HEK293T (cell line): ENCODE measurements around the gene SUPT5H.
A peak's percentile ranks its signal among the peaks of the same experiment; 100 is the strongest.

ENCODE experiments used
- CTCF ChIA-PET: fragments of 350-600 bp; formaldehyde crosslinking; extraction: SDS; loops from one replicate; lab custom pipeline; 2021; ENCODE audit warnings: antibody characterized with exemption, inconsistent platforms; lab: Yijun Ruan, JAX
- POLR2A ChIA-PET: fragments of 350-600 bp; formaldehyde crosslinking; extraction: SDS; loops from one replicate; lab custom pipeline; 2020; ENCODE audit warnings: antibody characterized with exemption, inconsistent platforms; lab: Yijun Ruan, JAX
- DNase-seq: peaks from one replicate; pipeline ENCODE4 v3.0.0; 2012; ENCODE audit warnings: mixed read lengths; ENCODE audit errors: extremely low spot score
- ARNT ChIP-seq: fragments of 450-650 bp; IDR thresholded peaks from 2 replicates; pipeline ENCODE4 v1.6.1; 2017; ENCODE audit warnings: mild to moderate bottlenecking
- BHLHE40 ChIP-seq: fragments of 450-650 bp; IDR thresholded peaks from 2 replicates; pipeline ENCODE4 v1.6.1; 2016; ENCODE audit warnings: mild to moderate bottlenecking, moderate library complexity, borderline replicate concordance
- CTBP1 ChIP-seq: fragments of 450-650 bp; IDR thresholded peaks from 2 replicates; pipeline ENCODE4 v1.6.1; 2016; ENCODE audit warnings: borderline replicate concordance
- ELF4 ChIP-seq: fragments of 450-650 bp; IDR thresholded peaks from 2 replicates; pipeline ENCODE4 v1.6.1; 2017; ENCODE audit warnings: antibody characterized with exemption
- FOXA1 ChIP-seq: fragments of 450-650 bp; IDR thresholded peaks from 2 replicates; pipeline ENCODE4 v1.6.1; 2016; ENCODE audit warnings: mild to moderate bottlenecking
- FOXK2 ChIP-seq: fragments of 450-650 bp; IDR thresholded peaks from 2 replicates; pipeline ENCODE4 v1.6.1; 2016; ENCODE audit warnings: mild to moderate bottlenecking
- FOXM1 ChIP-seq: fragments of 450-650 bp; IDR thresholded peaks from 2 replicates; pipeline ENCODE4 v1.6.1; 2017; ENCODE audit warnings: mild to moderate bottlenecking, borderline replicate concordance
- HDGF ChIP-seq: fragments of 450-650 bp; IDR thresholded peaks from 2 replicates; pipeline ENCODE4 v1.6.1; 2017; ENCODE audit warnings: antibody characterized with exemption, borderline replicate concordance
- L3MBTL2 ChIP-seq: fragments of 450-650 bp; conservative IDR thresholded peaks from 2 replicates; pipeline ENCODE4 v1.6.1; 2016; ENCODE audit warnings: mild to moderate bottlenecking
- LEF1 ChIP-seq: fragments of 450-650 bp; IDR thresholded peaks from 2 replicates; pipeline ENCODE4 v1.6.1; 2017; ENCODE audit warnings: mild to moderate bottlenecking, borderline replicate concordance
- NFRKB ChIP-seq: fragments of 450-650 bp; IDR thresholded peaks from 2 replicates; pipeline ENCODE4 v1.6.1; 2016; ENCODE audit warnings: mild to moderate bottlenecking, moderate library complexity
- PKNOX1 ChIP-seq: fragments of 450-650 bp; IDR thresholded peaks from 2 replicates; pipeline ENCODE4 v1.6.1; 2016
- SP1 ChIP-seq: fragments of 450-650 bp; IDR thresholded peaks from 2 replicates; pipeline ENCODE4 v1.6.1; 2017
- SUZ12 ChIP-seq: fragments of 450-650 bp; IDR thresholded peaks from 2 replicates; pipeline ENCODE4 v1.6.1; 2016; ENCODE audit warnings: mild to moderate bottlenecking
- TARDBP ChIP-seq: fragments of 450-650 bp; IDR thresholded peaks from 2 replicates; pipeline ENCODE4 v1.6.1; 2016
- ZNF384 ChIP-seq: fragments of 450-650 bp; IDR thresholded peaks from 2 replicates; pipeline ENCODE4 v1.6.1; 2016

The SUPT5H gene

DNA sequence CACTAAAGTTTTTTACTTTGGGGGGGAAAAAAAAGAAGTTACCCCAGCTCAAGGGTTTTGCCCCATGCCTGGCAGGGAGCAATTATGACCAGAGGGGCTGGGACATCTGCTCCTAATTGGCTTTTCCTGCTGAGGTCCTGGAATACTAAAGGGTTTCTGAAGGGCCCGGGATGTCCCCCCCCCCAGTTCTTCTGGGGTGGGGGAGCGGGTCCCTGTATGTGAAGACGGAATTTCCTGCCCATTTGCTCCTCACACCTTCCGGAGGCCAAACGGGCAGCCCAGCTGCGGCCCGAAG is 52.3 kb downstream of the SUPT5H start:
- no peak for DNase-seq
- TF ChIP-seq NFRKB, result no peak
- no peak for TF ChIP-seq FOXK2
- no peak for TF ChIP-seq CTBP1
- TF ChIP-seq FOXM1, result no peak
- no peak for TF ChIP-seq PKNOX1
- TF ChIP-seq FOXA1, result no peak
- TF ChIP-seq LEF1, result no peak
- no peak for TF ChIP-seq BHLHE40
- TF ChIP-seq ZNF384, result no peak
- no peak for TF ChIP-seq ARNT
- ChIA-PET CTCF (interaction anchor here (0.6 to 1.4 kb wide), 6 partner anchors 10 to 270 kb away, joined by 3 to 9 read pairs (median 4); no protein-coding TSS in a partner anchor), POLR2A (interaction anchor here (0.9 to 4.8 kb wide), 7 partner anchors 17 to 62 kb away, joined by 4 to 34 read pairs (median 5); partner anchors contain the start of genes EID2B, RPS16 and TIMM50)

DNA sequence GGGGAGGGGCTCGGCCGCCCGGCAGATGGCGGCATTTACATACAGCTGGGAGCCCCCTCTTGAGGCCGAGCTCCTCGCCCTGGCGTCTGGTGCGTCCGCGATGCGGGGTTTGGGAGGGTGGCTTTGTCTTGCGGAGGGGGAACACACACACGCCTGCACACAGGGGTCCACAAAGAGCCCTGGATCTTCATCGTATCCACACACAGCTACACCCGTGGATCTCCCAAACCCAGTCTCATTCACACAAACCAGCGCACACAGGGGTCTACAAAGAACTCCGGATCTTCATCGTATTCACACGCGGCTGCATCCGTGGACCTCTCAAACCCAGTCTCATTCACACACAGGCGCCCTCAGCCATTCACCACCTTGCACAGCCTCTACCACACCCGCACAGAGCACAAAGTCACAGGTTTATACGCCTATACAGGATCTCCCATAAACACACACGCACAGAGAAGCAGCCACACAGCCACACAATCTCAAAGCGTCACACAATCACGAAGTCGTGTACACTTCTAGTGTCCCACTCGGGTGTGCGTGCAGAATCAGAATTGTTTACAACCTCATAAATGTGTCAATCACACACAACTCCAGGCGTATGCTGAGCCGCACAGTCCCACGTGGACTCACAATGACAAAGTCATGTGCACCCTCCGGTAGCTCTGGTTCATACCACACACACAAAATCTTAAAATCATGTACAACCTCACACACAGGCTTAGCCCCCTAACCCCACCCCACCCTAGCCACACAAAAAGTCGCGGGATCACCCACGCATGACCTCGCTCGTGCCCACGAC is 52.8 kb downstream of the SUPT5H start:
- TF ChIP-seq FOXA1 (no peak), L3MBTL2 (peak; percentile 90), FOXK2 (no peak), SP1 (no peak), PKNOX1 (peak; percentile 97), NFRKB (no peak)
- ChIA-PET CTCF (interaction anchor here (0.6 to 1.4 kb wide), 6 partner anchors 10 to 269 kb away, joined by 3 to 9 read pairs (median 4); no protein-coding TSS in a partner anchor), POLR2A (interaction anchor here (0.9 to 4.8 kb wide), 7 partner anchors 17 to 63 kb away, joined by 4 to 34 read pairs (median 5); partner anchors contain the start of genes EID2B, RPS16 and TIMM50)
- peak; percentile 64 for DNase-seq

DNA sequence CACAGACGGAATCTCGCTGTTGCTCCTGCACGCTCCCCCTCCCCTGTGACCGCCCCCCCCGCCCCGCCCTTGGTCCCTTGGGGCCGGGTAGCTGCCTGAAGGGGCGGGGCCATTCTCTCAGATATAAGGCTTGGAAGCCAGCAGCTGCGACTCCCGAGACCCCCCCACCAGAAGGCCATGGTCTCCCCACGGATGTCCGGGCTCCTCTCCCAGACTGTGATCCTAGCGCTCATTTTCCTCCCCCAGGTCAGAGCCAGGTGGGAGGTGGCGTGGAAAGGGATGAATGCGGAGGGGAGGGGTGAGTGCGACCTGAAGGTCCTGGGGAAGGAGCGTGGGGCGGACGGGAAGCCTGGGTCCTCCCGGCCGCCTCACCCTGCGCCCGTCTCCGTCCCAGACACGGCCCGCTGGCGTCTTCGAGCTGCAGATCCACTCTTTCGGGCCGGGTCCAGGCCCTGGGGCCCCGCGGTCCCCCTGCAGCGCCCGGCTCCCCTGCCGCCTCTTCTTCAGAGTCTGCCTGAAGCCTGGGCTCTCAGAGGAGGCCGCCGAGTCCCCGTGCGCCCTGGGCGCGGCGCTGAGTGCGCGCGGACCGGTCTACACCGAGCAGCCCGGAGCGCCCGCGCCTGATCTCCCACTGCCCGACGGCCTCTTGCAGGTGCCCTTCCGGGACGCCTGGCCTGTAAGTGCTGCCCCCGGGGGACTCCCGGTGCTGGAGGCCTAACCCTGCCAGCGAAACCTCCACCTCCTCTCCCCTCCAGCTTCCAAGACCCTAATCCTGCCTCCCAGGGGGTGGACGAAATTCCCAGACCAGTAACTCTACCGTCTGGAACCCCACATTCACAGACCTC is 53.6 kb downstream of the SUPT5H start, which contains the start of gene DLL3:
TSS of gene DLL3 (plus strand) at position 150 of the 845 bp plus-strand sequence. CDS start at position 178, 28 bp downstream.
- POLR2A ChIA-PET, result interaction anchor here (1.6 to 4.8 kb wide), 4 partner anchors 18 to 63 kb away, joined by 4 to 34 read pairs (median 8); partner anchors contain the start of genes RPS16 and TIMM50
- TF ChIP-seq FOXM1 (no peak), NFRKB (no peak), FOXK2 (no peak), ELF4 (no peak), CTBP1 (no peak), SUZ12 (no peak), ZNF384 (no peak)
- DNase-seq, result no peak
- CTCF ChIA-PET, result interaction anchor here (0.6 kb wide), 1 partner anchor 14 kb away, joined by 8 read pairs; no protein-coding TSS in a partner anchor

- ChIA-PET CTCF (interaction anchor here (0.9 kb wide), 1 partner anchor 59 kb away, joined by 3 read pairs; no protein-coding TSS in a partner anchor), POLR2A (interaction anchor here (1.5 to 4.8 kb wide), 2 partner anchors 64 kb away, joined by 8 to 34 read pairs; partner anchors contain the start of gene RPS16)
- DNase-seq, result no peak
- TF ChIP-seq BHLHE40, result no peak
- no peak for TF ChIP-seq ARNT
- TF ChIP-seq NFRKB, result no peak
- TF ChIP-seq FOXK2, result no peak
- TF ChIP-seq PKNOX1, result no peak
Observed at GRCh38 chr19:39499932-39500331, 54.5 kb downstream of the SUPT5H start.

GRCh38 chr19:39500543-39500942 is 55.2 kb downstream of the SUPT5H start:
- CTCF ChIA-PET, result interaction anchor here (0.9 kb wide), 1 partner anchor 60 kb away, joined by 3 read pairs; no protein-coding TSS in a partner anchor
- TF ChIP-seq FOXA1, result no peak
- TF ChIP-seq HDGF, result no peak
- no peak for TF ChIP-seq PKNOX1
- no peak for TF ChIP-seq BHLHE40
- TF ChIP-seq SUZ12, result no peak
- TF ChIP-seq ELF4, result no peak
- TF ChIP-seq ZNF384, result no peak
- TF ChIP-seq LEF1, result no peak
- TF ChIP-seq SP1, result no peak
- no peak for TF ChIP-seq L3MBTL2
- TF ChIP-seq ARNT, result no peak
- TF ChIP-seq FOXM1, result no peak
- TF ChIP-seq TARDBP, result no peak
- no peak for TF ChIP-seq CTBP1
- TF ChIP-seq FOXK2, result no peak
- TF ChIP-seq NFRKB, result no peak
- POLR2A ChIA-PET, result interaction anchor here (1.5 kb wide), 1 partner anchor 65 kb away, joined by 8 read pairs; the partner anchor contains the start of gene RPS16
- no peak for DNase-seq
